Esophagus muscularis mucosa (tissue), 4 donors: Measurements from ENCODE around the gene HAGHL. TPM values are rescaled to one million over a fixed set of nuclear protein-coding genes. Genes with fewer than 3 reads are reported as not detected.
A peak's percentile ranks its signal among the peaks of the same experiment; 100 is the strongest.

Source experiments
- DNase-seq: peaks from one replicate; pipeline ENCODE4 v3.0.0-alpha.2; 2017; ENCODE audit errors: extremely low spot score
- H3K27ac ChIP-seq, 4 donors: fragments of 200-600 bp; sonication (generic); replicated peaks in 1 of 4; 1 replicate in 3 of 4; 2 replicates in 1 of 4; pipeline ENCODE4 v1.5.1; 2016 to 2019; ENCODE audit warnings: mild to moderate bottlenecking in 1 of 4
- H3K27me3 ChIP-seq, 4 donors: fragments of 200-600 bp; sonication (generic); one replicate each; pipeline versions ENCODE4 v1.5.1 to v1.6.0; 2016 to 2019
- H3K36me3 ChIP-seq, 4 donors: fragments of 200-600 bp; sonication (generic); one replicate each; pipeline ENCODE4 v1.5.1; 2016 to 2019
- H3K4me1 ChIP-seq, 4 donors: fragments of 200-600 bp; sonication (generic); one replicate each; pipeline ENCODE4 v1.5.1; 2016 to 2019
- H3K4me3 ChIP-seq, 4 donors: fragments of 200-600 bp; sonication (generic); 1 replicate in 2 of 4; 2 replicates in 2 of 4; pipeline ENCODE4 v1.5.1; 2016 to 2019; ENCODE audit warnings: mild to moderate bottlenecking in 4 of 4, moderate library complexity in 1 of 4
- H3K9me3 ChIP-seq, 4 donors: fragments of 200-600 bp; sonication (generic); 1 replicate in 3 of 4; 2 replicates in 1 of 4; pipeline ENCODE4 v1.5.1; 2016 to 2019
- EP300 ChIP-seq: sonication (generic); formaldehyde crosslinking; IDR thresholded peaks from one replicate; pipeline ENCODE4 v1.6.1; 2017; ENCODE audit warnings: antibody characterized with exemption
- POLR2A ChIP-seq: fragments of 450-650 bp; IDR thresholded peaks from one replicate; pipeline ENCODE4 v1.6.1; 2017; ENCODE audit warnings: antibody characterized with exemption, moderate library complexity, mild to moderate bottlenecking, low read depth
- POLR2AphosphoS5 ChIP-seq, 2 donors: sonication (generic); formaldehyde crosslinking; IDR thresholded peaks; one replicate each; pipeline ENCODE4 v1.6.1; 2017; ENCODE audit warnings: antibody characterized with exemption in 2 of 2
- WGBS: methylation state at CpG from one replicate; pipeline ENCODE4 v1.1.5; 2018; 5-methylcytosine and 5-hydroxymethylcytosine counted together
- intact Hi-C: fragments of 100-400 bp; cut with DNase I; formaldehyde crosslinking; loops from one replicate; pipeline ENCODE4 v1.15.1; 2023
- total RNA-seq, 4 donors: library from RNA; depleted of rRNA; stranded (reverse); fragments of >200 nt; gene quantifications; one replicate each; pipeline versions ENCODE4 v1.1.0 to v1.2.1, GENCODE V29; 2016
- TF ChIP-seq, protein P1 (sequence below), 3 experiments: fragments of 200-600 bp in 2 of 3; fragments of 450-650 bp in 1 of 3; sonication (generic) in 2 of 3; IDR thresholded peaks; one replicate each; pipeline ENCODE4 v1.5.1; 2017 to 2019; ENCODE audit warnings: antibody characterized with exemption in 3 of 3, mild to moderate bottlenecking in 2 of 3, moderate library complexity in 1 of 3

HAGHL gene
- total RNA-seq, 4 donors from 2014 or later: 1.7 to 5.6 (median 4.5) TPM

DNA sequence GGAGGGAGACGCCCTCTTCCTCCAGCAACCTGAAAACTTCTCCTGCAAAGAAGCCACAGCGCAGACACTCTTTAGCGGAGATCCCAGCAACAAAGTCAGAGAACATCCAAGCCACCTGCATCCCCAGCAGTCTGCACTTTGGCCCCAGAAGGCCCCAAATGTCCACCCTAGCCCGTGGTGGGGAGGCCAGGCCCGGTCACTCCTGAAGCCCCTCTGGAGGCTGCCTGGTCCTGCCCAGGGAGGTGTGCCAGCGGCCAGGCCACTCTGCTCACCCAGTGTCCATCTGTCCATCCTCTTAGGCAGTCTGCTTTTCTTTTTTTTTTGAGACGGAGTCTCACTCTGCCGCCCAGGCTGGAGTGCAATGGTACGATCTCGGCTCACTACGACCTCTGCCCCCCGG, 5.4 kb downstream of the HAGHL start:
- no peak overlapping the region for H3K27ac ChIP-seq
- H3K36me3 ChIP-seq: peaks cover 43 to 77% (median 72%) of the 10 kb centered on the region in 4 donors
- intact Hi-C loops: no loop called here
- peaks cover 17 to 20% (median 18%) of the 10 kb centered on the region in 4 donors for H3K4me1 ChIP-seq
- no peaks in the 10 kb centered on the region for H3K9me3 ChIP-seq
- H3K27me3 ChIP-seq: peaks cover 0 to 20% (median 8%) of the 10 kb centered on the region in 4 donors
- no peak for DNase-seq
- 93% methylated on average over 11 of the region's 12 CpGs for WGBS
- TF ChIP-seq POLR2A (no peak), POLR2AphosphoS5 (IDR thresholded peaks at IDR 0.05) (no peak), EP300 (no peak)
- TF ChIP-seq, protein P1, sequence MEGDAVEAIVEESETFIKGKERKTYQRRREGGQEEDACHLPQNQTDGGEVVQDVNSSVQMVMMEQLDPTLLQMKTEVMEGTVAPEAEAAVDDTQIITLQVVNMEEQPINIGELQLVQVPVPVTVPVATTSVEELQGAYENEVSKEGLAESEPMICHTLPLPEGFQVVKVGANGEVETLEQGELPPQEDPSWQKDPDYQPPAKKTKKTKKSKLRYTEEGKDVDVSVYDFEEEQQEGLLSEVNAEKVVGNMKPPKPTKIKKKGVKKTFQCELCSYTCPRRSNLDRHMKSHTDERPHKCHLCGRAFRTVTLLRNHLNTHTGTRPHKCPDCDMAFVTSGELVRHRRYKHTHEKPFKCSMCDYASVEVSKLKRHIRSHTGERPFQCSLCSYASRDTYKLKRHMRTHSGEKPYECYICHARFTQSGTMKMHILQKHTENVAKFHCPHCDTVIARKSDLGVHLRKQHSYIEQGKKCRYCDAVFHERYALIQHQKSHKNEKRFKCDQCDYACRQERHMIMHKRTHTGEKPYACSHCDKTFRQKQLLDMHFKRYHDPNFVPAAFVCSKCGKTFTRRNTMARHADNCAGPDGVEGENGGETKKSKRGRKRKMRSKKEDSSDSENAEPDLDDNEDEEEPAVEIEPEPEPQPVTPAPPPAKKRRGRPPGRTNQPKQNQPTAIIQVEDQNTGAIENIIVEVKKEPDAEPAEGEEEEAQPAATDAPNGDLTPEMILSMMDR (IDR thresholded peaks at IDR 0.05): no peak
- no peak overlapping the region for H3K4me3 ChIP-seq

DNA sequence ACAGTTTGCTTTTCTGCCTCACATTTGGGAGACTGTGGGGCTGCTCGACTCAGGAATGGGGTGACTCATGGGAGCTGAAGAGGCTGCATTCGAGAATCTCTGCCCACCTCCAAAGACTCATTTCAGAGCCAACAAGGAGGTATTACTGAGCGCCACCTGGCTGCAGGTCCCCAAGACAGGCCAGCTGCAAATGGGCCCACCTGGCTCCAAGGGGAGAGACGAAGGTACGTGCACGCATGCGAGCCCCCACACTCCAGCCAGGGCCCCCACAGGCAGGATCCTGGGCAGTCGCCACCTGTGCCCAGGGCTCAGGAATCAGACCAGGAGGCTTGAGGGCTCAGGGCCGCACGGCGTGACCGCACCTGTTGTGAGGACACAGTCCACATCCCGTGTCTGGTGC, 6.0 kb downstream of the HAGHL start:
- peaks cover 0 to 14% (median 4%) of the 10 kb centered on the region in 4 donors for H3K27me3 ChIP-seq
- no peaks in the 10 kb centered on the region for H3K9me3 ChIP-seq
- WGBS: 85% methylated on average over 5 of the region's 13 CpGs
- H3K4me1 ChIP-seq: peaks cover 11 to 14% (median 12%) of the 10 kb centered on the region in 4 donors
- TF ChIP-seq, protein P1 (IDR thresholded peaks at IDR 0.05): no peak
- TF ChIP-seq EP300: no peak
- H3K4me3 ChIP-seq: no peak overlapping the region
- H3K36me3 ChIP-seq: peaks cover 44 to 83% (median 78%) of the 10 kb centered on the region in 4 donors
- no peak for DNase-seq
- H3K27ac ChIP-seq: no peak overlapping the region
- intact Hi-C loops: no loop called here

DNA sequence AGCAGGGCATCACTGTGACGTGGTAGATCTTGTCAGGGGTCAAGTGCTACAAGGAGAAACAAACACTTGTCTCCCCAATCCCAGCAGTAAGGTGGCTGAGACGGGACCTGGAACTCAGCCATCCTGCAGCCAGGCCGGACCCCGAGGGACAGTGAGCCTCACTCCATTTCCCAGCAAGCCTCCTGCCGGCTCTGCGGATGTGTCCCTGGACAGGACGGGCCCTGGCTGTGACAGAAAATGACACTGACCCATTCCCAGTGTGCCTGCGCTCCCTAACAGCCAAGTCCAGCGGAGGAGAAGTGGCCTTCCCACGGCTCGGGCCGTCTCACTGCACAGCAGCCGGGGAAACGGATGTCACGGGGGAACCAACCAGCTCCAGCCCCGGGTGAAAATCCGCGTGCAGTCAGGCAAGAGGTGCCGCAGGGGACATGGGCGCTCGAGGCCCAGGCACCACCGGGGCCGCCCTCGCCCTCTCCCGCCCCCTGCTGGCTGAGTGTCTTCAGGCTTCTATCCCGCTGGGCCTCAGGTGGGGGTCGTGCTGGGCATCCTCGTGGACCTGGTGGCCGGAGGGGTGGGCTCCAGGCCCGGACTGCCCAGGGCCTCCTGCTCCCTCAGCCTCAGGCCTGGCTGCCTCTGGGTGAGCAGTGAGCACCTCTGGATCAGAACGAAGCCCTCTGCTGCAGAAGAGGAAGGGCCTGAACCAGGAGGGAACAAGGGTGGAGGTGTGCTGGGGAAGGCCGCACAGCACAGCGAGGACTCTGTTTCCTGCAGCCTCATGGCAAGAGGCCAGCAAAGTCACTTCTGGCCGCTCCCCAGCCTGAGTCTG, 6.7 kb downstream of the HAGHL start:
- WGBS: 84% methylated on average over 5 of the region's 34 CpGs
- intact Hi-C loops: no loop called here
- H3K36me3 ChIP-seq: peaks cover 44 to 89% (median 82%) of the 10 kb centered on the region in 4 donors
- H3K9me3 ChIP-seq: no peaks in the 10 kb centered on the region
- peaks cover 0 to 7% (median under 1%) of the 10 kb centered on the region in 4 donors for H3K27me3 ChIP-seq
- TF ChIP-seq, protein P1 (IDR thresholded peaks at IDR 0.05): peak in 1 of 3 experiments; percentile 28
- TF ChIP-seq POLR2A: no peak
- no peak for TF ChIP-seq EP300
- no peak overlapping the region for H3K27ac ChIP-seq
- DNase-seq: no peak
- peaks cover 4 to 8% (median 6%) of the 10 kb centered on the region in 4 donors for H3K4me1 ChIP-seq
- no peak overlapping the region for H3K4me3 ChIP-seq

DNA sequence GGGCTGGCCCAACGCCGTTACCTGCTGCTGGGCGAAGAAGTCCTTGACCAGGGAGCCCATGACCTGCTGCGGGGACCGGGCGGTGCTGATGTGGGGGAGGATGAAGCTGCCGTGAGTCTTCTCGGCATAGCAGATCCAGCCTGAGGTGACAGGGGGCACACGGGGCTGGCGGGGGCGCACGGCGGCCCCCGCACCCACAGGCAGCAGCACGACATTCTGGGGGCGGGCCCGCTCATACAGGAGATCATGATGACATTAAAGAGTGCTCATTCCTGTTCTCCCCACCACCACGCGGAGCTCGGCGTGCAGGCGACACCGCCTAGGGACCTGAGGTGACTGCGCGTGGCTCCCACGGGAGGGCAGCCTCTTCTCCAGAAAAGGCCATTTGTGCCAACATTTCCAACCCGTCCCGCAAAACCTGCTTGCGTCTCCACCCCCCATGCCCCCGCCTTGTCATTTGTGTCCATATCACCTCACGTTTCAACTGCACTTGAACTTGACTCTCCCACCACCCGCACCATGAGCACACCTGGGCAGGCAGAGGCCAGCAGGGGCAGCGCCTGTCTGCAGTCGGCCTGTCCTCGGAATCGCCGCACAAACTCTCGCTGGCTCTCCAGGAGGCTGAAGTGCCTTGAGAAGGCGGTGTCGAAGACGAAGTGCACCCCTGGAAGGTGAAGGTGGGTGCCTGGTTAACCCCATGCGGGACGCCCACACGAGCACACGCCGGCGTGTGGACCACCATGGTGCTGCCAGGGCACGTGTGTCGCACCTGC, 7.5 kb downstream of the HAGHL start:
- Histone ChIP-seq H3K36me3 (peaks cover 44 to 97% (median 82%) of the 10 kb centered on the region in 4 donors), H3K27me3 (no peaks in the 10 kb centered on the region), H3K9me3 (no peaks in the 10 kb centered on the region), H3K27ac (no peak overlapping the region), H3K4me1 (peaks cover under 1 to 2% (median 1%) of the 10 kb centered on the region in 4 donors), H3K4me3 (no peak overlapping the region)
- DNase-seq: no peak
- 93% methylated on average over 32 of the region's 49 CpGs for WGBS
- TF ChIP-seq POLR2A: no peak
- no peak for TF ChIP-seq POLR2AphosphoS5 (IDR thresholded peaks at IDR 0.05)
- TF ChIP-seq, protein P1 (IDR thresholded peaks at IDR 0.05): no peak
- no peak for TF ChIP-seq EP300
- intact Hi-C loops: no loop called here
